K562 (cell line): ENCODE data around the gene MAPK1IP1L. TPM values are rescaled to one million over a fixed set of nuclear protein-coding genes. Genes with fewer than 3 reads are reported as not detected.

Experiments used
- CBFA2T2 ChIP-seq: fragments of 450-650 bp; conservative IDR thresholded peaks from 2 replicates; pipeline ENCODE4 v1.6.1; 2017; ENCODE audit warnings: mild to moderate bottlenecking
- CLOCK ChIP-seq: fragments of 250-450 bp; sonication (Bioruptor Pico); IDR thresholded peaks from 2 replicates; pipeline ENCODE4 v1.4.0; 2020; ENCODE audit warnings: mild to moderate bottlenecking, moderate library complexity, borderline replicate concordance
- DLX4 ChIP-seq: fragments of 250-450 bp; sonication (Bioruptor Pico); IDR thresholded peaks from 2 replicates; pipeline ENCODE4 v1.6.1; 2021; ENCODE audit warnings: mild to moderate bottlenecking
- ERF ChIP-seq: fragments of 450-650 bp; formaldehyde crosslinking; IDR thresholded peaks from 2 replicates; pipeline ENCODE4 v1.4.0; 2020; ENCODE audit warnings: mild to moderate bottlenecking, mixed read lengths
- FOXK1 ChIP-seq: sonication (generic); formaldehyde crosslinking; IDR thresholded peaks from 2 replicates; pipeline ENCODE4 v1.8.0; 2022; ENCODE audit warnings: missing genetic modification reagents, mild to moderate bottlenecking, borderline replicate concordance
- MTA3 ChIP-seq: fragments of 450-650 bp; formaldehyde crosslinking; IDR thresholded peaks from 2 replicates; pipeline ENCODE4 v1.6.1; 2017; ENCODE audit warnings: mild to moderate bottlenecking, borderline replicate concordance
- NUFIP1 ChIP-seq: fragments of 450-650 bp; IDR thresholded peaks from 2 replicates; pipeline ENCODE4 v1.6.1; 2018; ENCODE audit not compliant: partially characterized antibody
- REST ChIP-seq, 2 experiments: fragments of 450-650 bp; formaldehyde crosslinking in 1 of 2; IDR thresholded peaks; 2 replicates each; pipeline versions ENCODE4 v1.4.0 to v1.6.1; 2014 to 2020; ENCODE audit warnings: mild to moderate bottlenecking in 2 of 2, borderline replicate concordance in 1 of 2, low read depth in 1 of 2
- ZNF280B ChIP-seq: fragments of 250-450 bp; sonication (Bioruptor Pico); IDR thresholded peaks from 2 replicates; pipeline ENCODE4 v1.5.1; 2021; ENCODE audit warnings: mild to moderate bottlenecking
- ZNF282 ChIP-seq: sonication (generic); formaldehyde crosslinking; IDR thresholded peaks from 2 replicates; pipeline ENCODE4 v1.8.1; 2023; ENCODE audit warnings: missing genetic modification reagents
- ZNF395 ChIP-seq: fragments of 200-800 bp; sonication (Bioruptor generic); IDR thresholded peaks from 2 replicates; pipeline ENCODE4 v1.6.1; 2017; ENCODE audit warnings: missing genetic modification characterization, missing compliant biosample characterization
- ZNF561 ChIP-seq: fragments of 450-650 bp; formaldehyde crosslinking; conservative IDR thresholded peaks from 2 replicates; pipeline ENCODE4 v1.4.0; 2020; ENCODE audit warnings: mild to moderate bottlenecking, moderate library complexity
- polyA plus RNA-seq, 8 experiments: library from polyadenylated mRNA; depleted of rRNA in 4 of 8; stranded (reverse) in 5 of 8; unstranded in 3 of 8; fragments of >200 nt; fragmentation: Nextera tagmentation in 2 of 8; fragmentation: Illumina TruSeq in 1 of 8; extraction: Ambion mirVana in 2 of 8; extraction: Trizol in 1 of 8; gene quantifications; 2 replicates each; pipeline versions ENCODE4 v1.2.1 to v1.2.3, GENCODE V29; 2011 to 2014; ENCODE audit warnings: inconsistent platforms in 1 of 8, missing spikeins in 1 of 8
- total RNA-seq, 7 experiments: library from RNA; depleted of rRNA in 6 of 7; stranded (reverse); fragments of >200 nt in 6 of 7; fragmentation: Illumina TruSeq in 2 of 7; extraction: Trizol in 2 of 7; gene quantifications; 2 replicates each; pipeline versions ENCODE4 v1.2.1 to v1.2.3, GENCODE V29; 2011 to 2021; ENCODE audit warnings: low replicate concordance in 1 of 7

MAPK1IP1L gene
- total and polyA plus RNA-seq, 9 of the 15 experiments (the other 6 are each of a cell fraction or from before 2014, with no cell fraction given), result 32.7 to 99.4 (median 49.8) TPM

GRCh38 chr14:55026793-55027561 lies 24.5 kb upstream of the MAPK1IP1L start, which contains the start of the genes SOCS4 and WDHD1 (continued):
- TF ChIP-seq FOXK1 (CRISPR knock-in tag) (no peak), ZNF561 (CRISPR knock-in tag) (no peak), NUFIP1 (no peak), MTA3 (peak; percentile 67; the same call in 1 of the 2 replicates), CBFA2T2 (no peak), ZNF395 (peak; percentile 78; the same call in 1 of the 2 replicates), ZNF282 (no peak), CLOCK (CRISPR knock-in tag) (no peak), DLX4 (CRISPR knock-in tag) (no peak), ZNF280B (CRISPR knock-in tag) (no peak), ERF (CRISPR knock-in tag) (no peak), REST (IDR thresholded peaks at IDR 0.05; ENCODE audit: borderline replicate concordance) (no peak), REST (CRISPR knock-in tag; IDR thresholded peaks at IDR 0.05; ENCODE audit: low read depth) (no peak)
